NCI-H2029 treated with DMSO at 0.1 percent for 48 hours (cell line): Measurements from ENCODE around the gene LDLRAD4.

Experiments used
- DNase-seq: peaks from one replicate; lab custom pipeline; 2025; lab: John Stamatoyannopoulos, UW

LDLRAD4 gene

DNA sequence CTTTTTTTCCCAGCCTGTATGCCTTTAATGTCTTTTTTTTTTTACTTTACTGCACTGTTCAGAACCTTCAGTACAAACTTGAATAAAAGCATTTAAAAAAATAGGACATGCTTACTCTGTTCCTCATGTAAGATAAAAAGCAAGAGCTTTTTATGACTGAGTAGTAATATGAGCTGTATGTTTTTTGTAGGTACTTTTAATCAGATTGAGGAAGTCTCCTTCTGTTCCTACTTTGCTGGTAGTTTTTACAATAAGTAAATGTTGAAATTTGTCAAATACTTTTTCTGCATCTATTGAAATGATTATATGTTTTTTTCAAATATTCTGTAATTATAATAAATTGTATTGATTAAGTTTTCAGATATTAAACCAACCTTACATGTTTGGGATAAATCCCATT is 318.0 kb downstream of the LDLRAD4 start:
- DNase-seq = no peak

DNA sequence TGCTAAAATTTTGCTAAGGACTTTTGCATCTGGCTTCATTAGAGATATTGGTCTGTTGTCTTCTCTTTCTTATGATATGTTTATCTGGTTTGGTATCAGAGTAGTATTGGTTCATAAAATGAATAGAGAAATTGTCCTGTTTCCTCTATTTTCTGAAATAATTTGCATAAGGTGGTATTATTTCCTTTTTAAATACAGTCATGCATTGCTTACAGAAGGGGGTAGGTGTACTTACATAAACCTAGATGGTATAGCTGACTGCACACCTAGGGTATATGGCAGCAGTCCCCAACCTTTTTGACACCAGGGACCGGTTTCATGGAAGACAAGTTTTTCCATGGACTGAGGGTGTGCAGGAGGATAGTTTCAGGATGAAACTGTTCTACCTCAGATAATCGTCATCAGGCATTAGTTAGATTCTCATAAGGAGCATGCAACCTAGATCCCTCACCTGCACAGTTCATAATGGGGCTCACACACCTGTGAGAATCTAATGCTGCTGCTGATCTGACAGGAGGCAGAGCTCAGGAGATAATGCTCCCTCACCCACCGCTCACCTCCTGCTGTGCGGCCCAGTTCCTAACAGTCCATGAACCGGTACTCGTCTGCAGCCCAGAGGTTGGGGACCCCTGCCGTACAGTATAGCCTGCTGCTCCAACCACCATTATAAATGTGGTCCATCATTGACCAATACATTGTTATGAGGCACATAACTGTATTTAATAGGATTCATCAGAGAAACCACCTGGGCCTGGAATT is 318.6 kb downstream of the LDLRAD4 start:
- no peak for DNase-seq

DNA sequence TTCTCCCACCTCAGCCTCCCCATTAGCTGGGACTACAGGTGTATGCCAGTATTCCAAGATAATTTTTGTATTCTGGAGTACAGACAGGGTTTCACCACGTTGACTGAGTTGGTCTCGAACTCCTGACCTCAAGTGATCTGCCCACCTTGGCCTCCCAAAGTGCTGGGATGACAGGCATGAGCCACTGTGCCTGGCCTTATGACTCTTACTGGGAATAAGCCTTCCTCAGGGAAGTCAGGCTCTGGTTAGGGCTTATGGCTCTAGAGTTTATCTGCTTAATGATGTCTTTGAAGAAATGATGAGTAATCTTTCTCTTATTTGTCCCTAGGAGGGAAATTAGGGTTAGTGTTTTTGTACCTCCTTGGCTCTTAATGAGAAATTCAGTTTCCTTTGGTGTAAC is 320.1 kb downstream of the LDLRAD4 start:
- DNase-seq = no peak

DNA sequence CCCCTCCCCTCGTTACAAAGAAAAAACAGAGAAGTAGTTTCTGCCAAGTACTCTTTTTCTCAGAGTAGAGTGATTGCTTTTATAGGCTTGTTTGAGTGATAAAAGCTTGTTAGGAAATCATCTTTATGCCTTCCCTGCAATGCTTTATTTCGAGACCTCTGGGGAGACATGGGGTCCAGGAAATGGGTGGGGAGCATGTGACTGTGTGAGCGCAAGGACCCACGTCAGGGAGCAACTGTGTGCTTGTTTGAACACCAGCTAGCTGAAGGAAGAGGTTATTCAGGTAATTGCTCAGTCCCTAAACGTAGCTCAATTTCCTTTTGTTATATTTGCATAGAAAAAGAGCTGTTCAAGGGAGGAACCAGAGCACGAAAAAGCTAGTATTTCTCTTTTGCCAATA is 320.5 kb downstream of the LDLRAD4 start:
- DNase-seq = peak; percentile 57

DNA sequence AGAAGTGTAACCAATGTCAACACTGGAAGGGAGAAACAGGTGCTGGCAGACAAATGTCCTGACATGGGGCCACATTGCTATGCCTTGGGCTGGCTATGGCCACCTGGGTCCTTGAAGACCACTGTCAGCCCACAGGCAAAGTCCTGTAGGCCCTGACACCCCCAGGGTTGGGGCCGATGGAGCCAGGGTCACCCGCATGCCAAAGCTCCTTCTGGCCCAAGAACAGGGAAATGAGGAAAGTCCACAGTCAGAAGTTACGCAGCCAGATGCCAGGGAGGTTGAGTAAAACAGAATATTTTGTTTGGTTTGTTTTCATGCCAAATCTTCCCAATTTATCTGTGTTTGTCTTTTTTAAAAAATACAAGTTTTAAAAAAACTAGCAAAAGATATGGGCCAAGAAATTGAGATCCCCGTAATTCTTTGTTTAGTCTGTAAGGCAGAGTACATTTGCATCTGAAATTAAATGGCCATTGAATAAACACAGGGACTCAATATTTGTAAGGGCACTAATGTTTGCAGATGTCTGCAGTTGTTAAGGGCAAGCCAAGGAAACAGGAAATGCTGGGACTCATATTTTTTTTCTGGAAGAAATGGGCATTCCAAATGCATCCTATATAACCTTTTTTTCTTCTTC is 321.4 kb downstream of the LDLRAD4 start:
- no peak for DNase-seq

DNA sequence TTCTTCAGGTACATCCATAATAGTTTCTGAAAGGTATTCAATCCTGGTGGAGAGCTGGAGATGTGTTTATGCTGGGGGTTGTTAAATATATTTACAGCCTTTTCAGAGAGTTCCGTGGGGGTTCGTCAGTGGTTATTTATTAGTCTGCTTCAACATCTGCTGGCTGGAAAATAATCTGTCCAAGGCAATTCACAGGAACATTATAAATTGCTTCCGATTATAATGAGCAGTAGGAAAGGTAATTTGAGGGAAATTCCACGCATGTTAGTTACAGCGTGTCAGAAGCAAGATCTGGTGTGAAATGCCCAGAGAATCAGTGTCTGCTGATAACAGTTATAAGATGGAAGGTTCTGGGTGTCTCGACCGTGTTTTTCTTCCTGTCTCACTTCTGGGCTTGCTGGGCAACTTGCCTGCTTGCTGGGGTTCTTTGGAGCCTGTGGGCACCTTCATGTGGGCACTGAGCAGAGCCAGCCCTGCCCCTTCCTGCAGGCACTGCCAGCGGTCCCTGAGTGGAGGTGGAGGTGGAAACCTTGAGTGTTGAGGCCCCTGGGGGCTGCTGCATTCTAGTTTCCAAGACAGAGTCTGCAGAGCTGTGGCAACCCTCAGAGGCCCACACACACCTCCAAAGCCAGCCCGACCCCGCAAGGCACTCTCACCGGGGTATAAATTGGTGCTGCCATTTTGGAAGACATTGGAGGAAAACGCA is 322.1 kb downstream of the LDLRAD4 start:
- no peak for DNase-seq

DNA sequence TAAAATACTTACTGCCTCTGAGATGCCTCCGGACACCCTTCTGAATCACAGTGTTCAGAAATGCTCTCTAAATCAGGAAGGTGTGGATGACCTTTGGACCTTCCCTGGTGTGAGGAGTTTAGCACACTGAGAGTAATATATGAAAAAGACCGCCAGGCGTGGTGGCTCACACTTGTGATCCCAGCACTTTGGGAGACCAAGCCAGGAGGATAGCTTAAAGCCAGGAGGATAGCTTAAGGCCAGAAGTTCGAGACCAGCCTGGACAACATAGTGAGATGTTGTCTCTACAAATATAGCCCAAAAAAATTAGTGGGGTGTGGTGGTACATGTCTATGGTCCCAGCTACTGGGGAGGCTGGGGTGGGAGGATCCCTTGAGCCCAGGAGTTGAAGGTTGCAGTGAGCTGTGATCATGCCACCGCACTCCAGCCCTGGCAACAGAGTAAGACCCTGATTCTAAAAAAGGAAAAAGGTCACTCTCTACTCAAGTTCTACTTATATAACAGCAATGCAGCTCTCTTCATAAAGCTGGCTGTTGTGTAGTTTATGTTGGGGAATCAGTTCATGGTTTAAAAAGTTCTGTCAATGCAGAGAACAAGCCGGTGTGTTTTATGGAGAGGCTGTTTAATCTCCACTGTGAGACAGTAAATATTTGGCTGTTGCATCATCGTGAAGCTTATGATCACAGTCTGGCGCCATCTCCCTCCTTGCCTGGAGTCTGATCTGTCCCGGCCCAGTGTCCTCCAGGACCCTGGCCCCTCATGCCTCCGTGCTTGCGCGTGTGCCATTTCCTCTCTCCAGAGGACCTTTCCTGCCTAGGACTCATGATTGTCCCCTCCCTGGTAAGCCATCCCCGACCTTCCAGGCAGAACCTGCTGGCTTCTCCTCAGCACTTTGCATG is 323.3 kb downstream of the LDLRAD4 start:
- peak; percentile 57 for DNase-seq

DNA sequence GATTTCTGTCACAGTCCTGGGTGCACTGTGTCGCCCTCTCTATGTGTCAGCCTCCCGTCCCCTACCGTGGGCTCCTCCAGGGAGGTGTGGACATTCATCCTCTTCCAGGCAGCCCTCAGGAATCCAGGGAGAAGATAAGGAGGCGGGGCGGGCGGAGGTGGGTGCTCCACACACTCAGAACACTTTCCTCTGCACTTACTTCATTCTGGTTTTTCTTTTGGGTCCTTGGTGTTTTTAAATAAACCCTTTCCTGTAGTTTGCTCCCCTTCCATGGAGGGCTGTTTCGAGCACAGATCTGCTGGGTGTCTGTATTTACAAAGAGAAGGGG is 323.9 kb downstream of the LDLRAD4 start:
- DNase-seq = no peak

DNA sequence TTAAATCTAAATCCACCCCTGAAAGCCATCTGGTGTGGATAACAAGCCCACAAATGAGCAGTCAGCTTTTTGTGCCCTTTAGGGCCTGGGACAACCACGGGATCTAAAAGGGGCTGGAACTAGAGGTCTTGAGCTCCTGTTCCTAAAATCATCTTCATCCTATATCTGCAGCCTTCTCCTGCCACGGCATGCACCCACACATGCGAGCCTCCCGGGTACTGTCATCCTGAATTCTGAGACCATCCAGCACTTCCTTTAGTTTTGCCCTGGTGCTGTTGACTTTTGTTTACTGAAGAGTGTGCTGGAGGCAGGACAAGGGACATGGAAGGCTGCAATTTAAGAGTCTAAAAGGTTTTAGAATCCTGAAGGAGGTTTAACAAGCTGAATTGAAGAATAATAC is 324.6 kb downstream of the LDLRAD4 start:
- no peak for DNase-seq

DNA sequence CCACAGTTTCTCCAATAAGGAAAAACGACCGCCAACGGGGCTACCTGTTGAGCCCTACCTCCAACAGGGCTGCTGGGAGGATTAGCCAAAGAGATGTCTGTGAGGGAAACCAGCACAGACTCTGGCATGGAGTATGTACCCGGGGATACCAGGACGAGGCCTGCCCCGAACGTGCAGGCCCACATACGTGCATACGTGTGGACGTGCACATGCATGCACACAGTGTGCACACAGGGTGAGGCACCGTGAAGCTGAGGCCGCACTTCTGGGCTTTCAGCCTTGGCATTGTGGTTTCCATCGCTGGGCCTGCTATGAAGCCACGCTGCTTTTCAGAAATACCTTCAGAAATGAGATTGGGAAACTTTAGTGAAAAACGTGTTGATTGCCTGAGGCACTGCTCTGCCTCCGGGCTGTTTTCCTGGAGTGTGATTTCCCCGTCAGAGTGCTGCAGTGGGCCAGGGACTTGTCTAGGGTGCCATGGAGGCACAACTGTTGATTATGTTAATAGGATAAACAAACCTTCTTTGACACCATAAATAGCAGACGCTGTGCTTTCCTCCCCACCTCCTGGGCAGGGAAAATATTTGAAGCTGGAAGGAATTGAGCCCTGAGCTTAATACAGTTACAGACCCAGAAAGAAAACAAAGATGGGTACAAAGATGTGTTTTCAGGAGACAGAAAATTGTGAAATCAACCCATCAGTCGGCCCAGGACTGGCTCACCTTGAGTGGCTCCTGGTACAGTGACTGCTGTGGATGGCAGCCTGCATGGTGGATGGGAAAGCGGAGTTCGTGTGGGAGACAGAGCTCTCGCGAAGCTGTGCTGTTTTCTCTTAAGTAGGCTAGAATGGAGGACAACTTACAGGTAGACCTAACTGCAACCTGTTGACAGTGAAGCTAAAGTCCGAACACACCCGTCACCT is 325.5 kb downstream of the LDLRAD4 start:
- DNase-seq = no peak

DNA sequence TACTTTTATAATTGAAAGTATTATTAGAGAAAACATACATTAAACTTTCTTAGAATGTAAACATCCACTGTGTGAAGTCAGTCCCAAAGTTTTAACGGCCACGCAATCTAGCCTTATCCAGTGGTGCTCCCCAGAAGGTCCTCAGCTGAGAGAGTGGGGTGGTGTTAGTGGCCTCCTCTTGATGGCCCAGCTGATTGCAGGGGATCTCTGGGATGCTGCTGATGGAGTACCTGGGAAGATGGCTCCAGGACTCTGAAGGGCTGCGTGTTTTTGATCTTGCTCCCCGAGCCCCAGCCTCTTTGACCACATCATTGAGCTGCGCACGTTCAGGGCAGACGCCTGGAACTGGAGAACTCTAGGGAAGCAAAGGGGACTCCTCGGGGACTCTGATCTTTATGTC is 326.4 kb downstream of the LDLRAD4 start:
- no peak for DNase-seq

DNA sequence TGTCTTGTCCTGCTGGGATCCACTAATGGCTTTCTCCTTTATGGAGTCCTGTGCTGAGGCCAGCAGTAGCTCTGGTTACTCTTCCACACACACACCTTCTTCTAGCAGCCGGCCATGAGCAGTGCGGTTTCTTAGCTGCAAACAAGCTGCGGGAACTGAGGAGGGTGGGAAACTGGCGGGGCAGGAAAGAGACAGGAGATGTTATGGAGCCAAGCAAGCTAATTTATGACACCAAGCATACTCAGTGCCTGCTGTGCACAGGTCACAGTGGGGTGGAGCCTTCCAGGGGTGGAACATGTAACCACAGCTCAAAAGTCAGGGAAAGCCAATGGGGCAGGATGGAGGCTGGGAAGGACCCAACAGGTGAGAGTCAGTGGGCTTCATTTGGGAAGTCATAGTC is 327.0 kb downstream of the LDLRAD4 start:
- no peak for DNase-seq

DNA sequence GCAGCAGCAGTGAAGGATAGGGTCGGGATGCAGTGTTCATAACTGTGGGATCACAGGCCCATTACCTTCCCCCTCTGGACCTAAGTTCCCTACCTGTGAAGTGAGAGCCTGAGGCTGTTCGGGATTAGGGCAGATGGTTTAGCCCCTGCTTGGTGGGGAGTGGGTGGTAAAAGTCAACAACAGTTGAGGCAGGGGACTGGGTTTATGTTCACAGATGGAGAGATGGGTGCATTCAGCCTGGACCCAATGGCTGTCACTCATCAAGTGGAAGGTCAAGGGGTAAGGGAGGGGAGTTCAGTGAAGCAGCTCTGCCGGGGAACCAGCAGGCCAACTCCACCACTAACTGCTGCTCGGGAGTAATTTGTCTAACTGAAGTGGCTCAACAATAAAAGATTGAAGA is 327.4 kb downstream of the LDLRAD4 start:
- DNase-seq = no peak

DNA sequence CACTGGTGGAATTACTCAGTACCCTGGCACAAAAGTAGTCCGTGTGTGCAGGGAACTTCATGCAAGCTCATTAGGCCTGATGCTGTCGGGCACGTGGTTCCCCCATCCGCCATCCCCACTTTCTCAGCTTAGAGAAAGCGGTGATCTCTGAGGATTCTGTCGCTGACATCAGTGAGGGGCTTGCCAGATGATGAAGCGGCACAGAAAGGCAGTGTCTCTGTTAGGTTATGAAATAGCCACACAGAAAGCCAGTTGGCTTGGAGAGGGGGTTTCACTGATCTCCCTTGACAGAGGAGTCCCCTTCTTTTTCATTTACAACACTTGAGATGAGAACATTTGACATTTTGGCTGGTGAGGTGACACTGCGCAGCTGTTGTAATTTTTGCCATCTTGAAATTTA is 328.1 kb downstream of the LDLRAD4 start:
- DNase-seq = no peak

DNA sequence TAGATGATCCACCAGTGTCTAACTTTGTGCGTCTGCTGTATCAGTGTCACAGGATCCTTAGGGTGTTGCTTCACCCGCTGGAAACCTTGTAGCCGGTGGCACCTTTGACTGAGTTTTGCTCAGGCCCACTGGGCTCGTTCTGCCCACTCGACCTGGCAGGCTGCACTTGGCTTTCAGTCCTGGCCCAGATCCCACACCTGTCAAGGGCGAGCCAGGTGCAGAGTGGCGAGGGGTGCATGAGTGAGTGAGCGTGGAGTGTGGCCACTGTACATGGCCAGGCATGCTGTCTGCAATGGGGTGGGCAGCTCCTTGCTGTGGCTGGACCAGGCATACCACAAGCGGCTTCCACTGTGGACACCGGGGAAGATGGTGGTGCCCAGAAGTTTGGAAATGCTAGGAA is 328.8 kb downstream of the LDLRAD4 start:
- DNase-seq = peak; percentile 28

DNA sequence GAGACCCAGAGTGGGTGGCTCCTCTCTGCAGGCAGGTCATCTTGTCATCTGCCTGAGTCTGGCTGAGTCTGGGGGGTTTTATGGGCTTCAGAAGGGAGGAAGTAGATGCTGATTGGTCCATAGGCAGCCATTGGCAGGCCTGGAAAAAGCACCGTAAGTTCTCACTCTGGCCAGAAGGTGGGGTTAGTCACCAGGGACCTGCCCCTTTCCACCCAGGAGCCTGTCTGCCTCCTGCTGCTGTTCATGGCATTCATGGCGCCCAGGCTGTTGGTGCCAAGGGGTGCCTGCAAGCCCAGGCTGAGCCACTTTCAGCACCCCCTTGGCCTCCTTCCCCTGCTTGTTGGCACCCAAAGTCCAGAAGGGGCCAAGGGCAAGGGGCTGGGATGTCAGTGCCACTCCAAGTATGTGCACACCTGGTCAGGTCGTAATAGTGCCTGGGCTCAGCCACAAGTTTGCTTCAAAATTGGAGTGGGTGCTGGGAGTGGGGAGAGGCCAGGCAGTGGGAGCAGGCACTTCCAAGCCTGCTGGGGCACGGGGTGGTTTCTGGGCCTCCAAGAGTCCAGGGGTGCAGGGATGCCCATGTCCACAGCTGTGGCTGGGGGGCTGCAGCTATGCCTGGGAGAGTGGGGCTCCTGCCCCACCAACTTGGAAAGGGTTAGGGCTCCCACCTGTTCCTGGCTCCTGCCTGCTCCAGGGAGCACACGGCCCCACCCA is 329.7 kb downstream of the LDLRAD4 start:
- DNase-seq = no peak

DNA sequence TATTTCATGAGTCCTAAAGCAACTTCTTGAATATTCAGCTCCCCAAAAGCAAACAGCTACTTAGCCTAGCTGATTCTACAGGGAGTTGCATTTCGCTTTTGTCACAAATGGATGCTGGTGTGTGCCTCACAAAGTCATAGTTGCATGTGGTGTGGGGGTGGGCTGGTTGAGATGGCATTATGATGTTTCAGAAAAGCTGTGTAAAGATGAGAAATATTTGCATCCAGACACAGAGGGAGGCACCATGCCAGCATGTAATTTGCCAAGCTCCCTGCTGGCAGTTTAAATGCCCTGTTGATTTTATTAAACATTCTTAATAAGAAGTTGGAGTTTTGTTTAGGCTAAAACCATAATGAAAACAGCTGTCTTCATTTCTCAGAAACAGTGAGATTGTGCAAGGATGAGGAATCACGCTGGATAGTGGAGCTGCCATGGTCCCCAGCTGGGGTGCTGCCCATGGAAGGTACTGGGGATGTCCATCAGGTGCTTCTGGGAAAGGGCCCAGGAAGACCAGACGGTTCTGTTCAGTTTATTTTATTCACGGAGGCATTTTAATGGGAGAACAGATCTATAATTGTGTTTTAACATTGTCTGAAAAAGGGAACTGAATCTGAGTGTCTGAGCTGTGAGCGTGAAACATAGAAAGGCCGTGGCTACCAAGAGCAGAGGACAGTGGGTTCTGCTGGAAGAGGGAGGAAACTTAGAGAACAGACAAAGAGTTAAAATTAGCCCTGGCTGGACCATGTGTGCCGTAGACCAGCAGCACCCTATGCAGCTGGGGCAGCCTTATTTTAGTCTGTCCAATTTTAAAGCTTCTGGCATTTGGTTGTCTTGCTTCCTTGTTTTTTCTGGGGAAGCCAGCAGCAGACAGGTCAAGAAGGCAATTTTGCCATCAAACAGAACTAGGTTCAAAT is 330.7 kb downstream of the LDLRAD4 start:
- DNase-seq = no peak

DNA sequence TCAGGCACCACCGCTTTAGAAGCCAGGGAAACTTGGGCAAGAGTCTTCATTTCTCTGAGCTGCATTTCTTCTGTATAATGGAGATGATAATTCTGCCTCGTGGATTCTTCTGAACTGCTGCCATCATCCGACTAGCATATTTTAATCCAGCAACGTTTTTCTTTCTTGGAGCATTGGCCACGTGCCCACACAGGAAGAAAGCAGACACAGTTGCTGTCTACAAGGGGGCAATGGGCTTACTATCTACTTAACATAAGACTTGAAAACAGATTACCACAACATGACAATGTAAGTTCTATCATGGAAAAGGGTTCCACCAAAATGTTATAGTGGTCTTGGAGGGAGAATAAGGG is 331.3 kb downstream of the LDLRAD4 start:
- DNase-seq = no peak

DNA sequence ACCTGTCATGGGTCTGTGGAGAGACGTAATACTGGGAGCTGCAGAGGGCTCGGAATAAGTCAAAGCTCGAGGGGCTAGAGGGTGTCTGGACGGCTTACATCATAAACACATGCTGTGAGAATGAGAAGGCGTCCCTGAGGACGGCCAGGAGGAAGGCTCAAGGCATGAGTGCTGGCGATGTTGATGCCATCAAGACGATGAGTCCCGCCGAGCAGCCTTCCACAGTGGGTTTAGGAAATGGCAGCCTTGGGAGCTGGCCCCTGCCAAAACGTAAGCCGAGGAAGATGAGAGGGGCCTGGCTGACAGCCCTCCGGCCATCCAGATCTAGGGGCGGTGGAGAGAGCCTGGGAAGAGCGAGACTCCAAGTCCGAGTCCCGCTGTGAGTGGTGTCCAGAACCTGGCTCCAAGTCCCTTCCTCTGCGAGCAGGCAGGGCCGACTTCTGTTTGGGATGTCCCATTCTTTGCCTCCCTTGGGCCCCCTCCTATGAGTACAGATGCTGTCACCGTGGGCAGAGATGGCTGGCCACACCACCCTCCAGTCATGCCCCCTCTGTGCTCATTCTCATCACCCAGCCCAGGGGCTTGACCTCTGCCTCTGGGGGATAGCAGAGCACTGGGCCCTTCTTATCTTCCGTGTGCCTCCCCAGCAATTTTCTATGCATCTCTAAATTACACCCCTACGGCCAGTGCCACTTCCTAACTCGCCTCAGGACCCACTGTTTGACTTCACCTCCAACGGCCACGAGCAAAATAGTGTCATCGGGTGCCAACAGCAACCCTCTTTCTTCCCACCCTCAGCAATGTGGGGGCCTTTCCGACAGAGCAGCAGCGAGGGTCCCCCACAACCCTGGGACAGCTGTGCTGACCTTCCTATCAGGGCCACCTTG is 332.1 kb downstream of the LDLRAD4 start:
- no peak for DNase-seq
